Thoracic aorta (tissue), 2 donors: ENCODE results near the gene IGF2. TPM values are rescaled to one million over a fixed set of nuclear protein-coding genes. Genes with fewer than 3 reads are reported as not detected.

Experiments used
- ATAC-seq: fragments of 150-250 bp; one replicate; pipeline ENCODE4 v1.8.0; 2017; ENCODE audit warnings: low read depth; ENCODE audit not compliant: insufficient number of reproducible peaks, low FRiP score
- DNase-seq: peaks from one replicate; pipeline ENCODE4 v3.0.0-alpha.2; 2020; ENCODE audit warnings: low spot score
- H3K27ac ChIP-seq, 2 donors: fragments of 200-600 bp; sonication (generic); 1 replicate in 1 of 2; 2 replicates in 1 of 2; pipeline ENCODE4 v1.5.1; 2016; ENCODE audit warnings: mild to moderate bottlenecking in 2 of 2, moderate library complexity in 2 of 2
- H3K27me3 ChIP-seq: fragments of 200-600 bp; sonication (generic); replicated peaks from 2 replicates; pipeline ENCODE4 v1.6.0; 2016; ENCODE audit warnings: mild to moderate bottlenecking; ENCODE audit not compliant: insufficient read depth
- H3K36me3 ChIP-seq: fragments of 200-600 bp; sonication (generic); one replicate; pipeline ENCODE4 v1.5.1; 2016
- H3K4me1 ChIP-seq, 2 donors: fragments of 200-600 bp; sonication (generic); 1 replicate in 1 of 2; 2 replicates in 1 of 2; pipeline versions ENCODE4 v1.5.1 to v1.6.0; 2016; ENCODE audit warnings: low read depth in 2 of 2, mild to moderate bottlenecking in 1 of 2; ENCODE audit not compliant: control insufficient read depth in 1 of 2
- H3K4me3 ChIP-seq: fragments of 200-600 bp; sonication (generic); 2 replicates; pipeline ENCODE4 v1.5.1; 2016; ENCODE audit warnings: mild to moderate bottlenecking
- H3K9me3 ChIP-seq: fragments of 200-600 bp; sonication (generic); 2 replicates; pipeline ENCODE4 v1.5.1; 2016
- total RNA-seq, 2 donors: library from RNA; depleted of rRNA; stranded (reverse); fragments of >200 nt; gene quantifications; one replicate each; pipeline versions ENCODE4 v1.1.0 to v1.2.3, GENCODE V29; 2016
- TF ChIP-seq, protein P1 (sequence below): fragments of 200-600 bp; sonication (generic); IDR thresholded peaks from one replicate; pipeline ENCODE4 v1.5.1; 2019; ENCODE audit warnings: antibody characterized with exemption

Gene IGF2
- total RNA-seq, 2 donors from 2014 or later: 31.7 to 39.4 TPM

DNA sequence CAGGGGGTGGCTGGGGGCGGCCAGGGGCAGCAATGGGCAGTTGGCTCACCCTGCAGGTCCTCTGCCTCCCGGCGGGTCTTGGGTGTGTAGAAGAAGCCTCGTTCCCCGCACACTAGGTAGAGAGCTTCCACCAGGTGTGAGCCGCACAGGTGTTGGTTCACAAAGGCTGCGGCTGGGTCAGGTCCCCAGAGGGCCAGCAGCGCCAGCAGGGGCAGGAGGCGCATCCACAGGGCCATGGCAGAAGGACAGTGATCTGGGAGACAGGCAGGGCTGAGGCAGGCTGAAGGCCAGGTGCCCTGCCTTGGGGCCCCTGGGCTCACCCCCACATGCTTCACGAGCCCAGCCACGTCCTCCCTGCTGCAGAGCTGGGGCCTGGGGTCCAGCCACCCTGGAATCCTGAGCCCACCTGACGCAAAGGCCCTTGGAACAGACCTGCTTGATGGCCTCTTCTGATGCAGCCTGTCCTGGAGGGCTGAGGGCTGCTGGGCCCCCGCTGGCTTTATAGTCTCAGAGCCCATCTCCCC is 21.6 kb upstream of the IGF2 start, which contains the start of gene INS:
Gene INS, minus strand, starts transcription at position 474 of the 524 bp plus-strand sequence. Its CDS starts 238 bp downstream, at position 236.
- Histone ChIP-seq H3K4me3 (no peak within 1 kb of the TSS), H3K9me3 (no peaks in the 10 kb centered on the region), H3K27ac (no peak within 1 kb of the TSS), H3K36me3 (no peaks in the 10 kb centered on the region), H3K4me1 (no peaks in the 10 kb centered on the region), H3K27me3 (peaks cover 5% of the 10 kb centered on the region)
- TF ChIP-seq, protein P1, sequence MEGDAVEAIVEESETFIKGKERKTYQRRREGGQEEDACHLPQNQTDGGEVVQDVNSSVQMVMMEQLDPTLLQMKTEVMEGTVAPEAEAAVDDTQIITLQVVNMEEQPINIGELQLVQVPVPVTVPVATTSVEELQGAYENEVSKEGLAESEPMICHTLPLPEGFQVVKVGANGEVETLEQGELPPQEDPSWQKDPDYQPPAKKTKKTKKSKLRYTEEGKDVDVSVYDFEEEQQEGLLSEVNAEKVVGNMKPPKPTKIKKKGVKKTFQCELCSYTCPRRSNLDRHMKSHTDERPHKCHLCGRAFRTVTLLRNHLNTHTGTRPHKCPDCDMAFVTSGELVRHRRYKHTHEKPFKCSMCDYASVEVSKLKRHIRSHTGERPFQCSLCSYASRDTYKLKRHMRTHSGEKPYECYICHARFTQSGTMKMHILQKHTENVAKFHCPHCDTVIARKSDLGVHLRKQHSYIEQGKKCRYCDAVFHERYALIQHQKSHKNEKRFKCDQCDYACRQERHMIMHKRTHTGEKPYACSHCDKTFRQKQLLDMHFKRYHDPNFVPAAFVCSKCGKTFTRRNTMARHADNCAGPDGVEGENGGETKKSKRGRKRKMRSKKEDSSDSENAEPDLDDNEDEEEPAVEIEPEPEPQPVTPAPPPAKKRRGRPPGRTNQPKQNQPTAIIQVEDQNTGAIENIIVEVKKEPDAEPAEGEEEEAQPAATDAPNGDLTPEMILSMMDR: no peak
- no peak for DNase-seq
- no peak for ATAC-seq

DNA sequence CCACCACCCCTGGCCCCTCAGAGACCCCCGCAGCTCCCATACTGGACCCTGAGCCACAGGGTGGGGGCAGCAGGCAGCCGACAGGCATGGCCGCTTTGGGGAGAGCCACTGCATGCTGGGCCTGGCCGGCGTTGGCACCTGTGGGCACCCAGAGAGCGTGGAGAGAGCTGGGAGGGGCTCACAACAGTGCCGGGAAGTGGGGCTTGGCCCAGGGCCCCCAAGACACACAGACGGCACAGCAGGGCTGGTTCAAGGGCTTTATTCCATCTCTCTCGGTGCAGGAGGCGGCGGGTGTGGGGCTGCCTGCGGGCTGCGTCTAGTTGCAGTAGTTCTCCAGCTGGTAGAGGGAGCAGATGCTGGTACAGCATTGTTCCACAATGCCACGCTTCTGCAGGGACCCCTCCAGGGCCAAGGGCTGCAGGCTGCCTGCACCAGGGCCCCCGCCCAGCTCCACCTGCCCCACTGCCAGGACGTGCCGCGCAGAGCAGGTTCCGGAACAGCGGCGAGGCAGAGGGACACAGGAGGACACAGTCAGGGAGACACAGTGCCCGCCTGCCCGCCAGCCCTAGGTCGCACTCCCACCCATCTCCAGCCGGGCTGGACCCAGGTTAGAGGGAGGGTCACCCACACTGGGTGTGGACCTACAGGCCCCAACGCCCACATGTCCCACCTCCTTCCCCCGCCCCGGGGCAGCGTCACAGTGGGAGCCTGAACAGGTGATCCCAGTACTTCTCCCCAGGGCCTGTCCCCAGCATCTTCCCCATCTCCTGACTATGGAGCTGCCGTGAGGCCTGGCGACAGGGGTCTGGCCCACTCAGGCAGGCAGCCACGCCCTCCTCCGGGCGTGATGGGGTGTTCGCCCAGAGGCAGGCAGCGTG is 20.6 kb upstream of the IGF2 start:
- Histone ChIP-seq H3K27ac (no peak overlapping the region), H3K27me3 (no peaks in the 10 kb centered on the region), H3K36me3 (no peaks in the 10 kb centered on the region), H3K4me3 (no peak overlapping the region), H3K4me1 (no peaks in the 10 kb centered on the region), H3K9me3 (no peaks in the 10 kb centered on the region)
- TF ChIP-seq, protein P1: no peak
- DNase-seq: no peak
- ATAC-seq: no peak

DNA sequence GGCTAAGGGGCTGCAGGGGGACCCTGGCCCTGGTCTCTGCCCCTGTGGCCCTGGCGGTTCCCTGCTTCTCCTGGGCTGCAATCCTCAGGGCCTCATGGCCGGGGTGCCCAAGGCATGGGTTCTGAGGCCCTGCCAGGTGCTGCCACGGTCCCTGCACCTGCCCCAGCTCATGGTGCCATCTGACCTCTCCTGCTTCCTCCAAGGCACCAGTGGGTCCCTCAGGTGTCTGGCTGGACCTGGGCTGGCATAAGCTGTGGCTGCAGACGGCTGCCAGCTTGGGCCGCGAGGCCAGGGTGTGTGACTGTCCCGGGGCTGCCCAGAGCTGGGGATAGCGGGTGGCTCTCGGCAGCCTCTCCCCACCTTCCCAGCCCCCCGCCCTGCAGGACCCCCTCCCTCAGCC is 19.8 kb upstream of the IGF2 start:
- no peak for ATAC-seq
- Histone ChIP-seq H3K4me1 (no peaks in the 10 kb centered on the region), H3K27me3 (no peaks in the 10 kb centered on the region), H3K9me3 (no peaks in the 10 kb centered on the region), H3K36me3 (no peaks in the 10 kb centered on the region), H3K4me3 (no peak overlapping the region), H3K27ac (no peak overlapping the region)
- TF ChIP-seq, protein P1: no peak
- no peak for DNase-seq

DNA sequence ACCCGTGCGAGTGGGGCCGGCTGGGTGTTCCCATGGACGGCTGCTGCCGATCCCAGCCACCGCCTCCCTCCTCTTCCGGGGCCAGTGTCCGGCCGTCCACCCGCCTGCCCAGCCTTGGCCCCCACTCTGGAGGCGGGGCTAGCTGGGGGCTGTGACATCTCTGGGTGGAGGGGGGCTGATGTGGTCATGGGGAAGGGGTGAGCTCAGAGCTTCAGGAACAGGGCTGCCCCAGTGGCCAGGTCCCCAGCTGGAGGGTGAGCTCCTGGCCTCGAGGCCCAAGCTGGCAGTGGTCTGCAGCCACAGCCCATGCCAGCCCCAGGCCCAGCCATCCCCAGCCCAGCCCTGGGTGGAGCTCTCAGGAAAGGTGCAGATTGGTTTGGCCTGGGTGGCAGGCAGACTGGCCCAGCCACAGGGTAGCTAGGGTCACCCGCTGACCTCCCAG is 19.1 kb upstream of the IGF2 start:
- Histone ChIP-seq H3K27me3 (no peaks in the 10 kb centered on the region), H3K27ac (no peak overlapping the region), H3K4me1 (no peaks in the 10 kb centered on the region), H3K4me3 (no peak overlapping the region), H3K9me3 (no peaks in the 10 kb centered on the region), H3K36me3 (no peaks in the 10 kb centered on the region)
- DNase-seq: no peak
- no peak for ATAC-seq
- TF ChIP-seq, protein P1: no peak

DNA sequence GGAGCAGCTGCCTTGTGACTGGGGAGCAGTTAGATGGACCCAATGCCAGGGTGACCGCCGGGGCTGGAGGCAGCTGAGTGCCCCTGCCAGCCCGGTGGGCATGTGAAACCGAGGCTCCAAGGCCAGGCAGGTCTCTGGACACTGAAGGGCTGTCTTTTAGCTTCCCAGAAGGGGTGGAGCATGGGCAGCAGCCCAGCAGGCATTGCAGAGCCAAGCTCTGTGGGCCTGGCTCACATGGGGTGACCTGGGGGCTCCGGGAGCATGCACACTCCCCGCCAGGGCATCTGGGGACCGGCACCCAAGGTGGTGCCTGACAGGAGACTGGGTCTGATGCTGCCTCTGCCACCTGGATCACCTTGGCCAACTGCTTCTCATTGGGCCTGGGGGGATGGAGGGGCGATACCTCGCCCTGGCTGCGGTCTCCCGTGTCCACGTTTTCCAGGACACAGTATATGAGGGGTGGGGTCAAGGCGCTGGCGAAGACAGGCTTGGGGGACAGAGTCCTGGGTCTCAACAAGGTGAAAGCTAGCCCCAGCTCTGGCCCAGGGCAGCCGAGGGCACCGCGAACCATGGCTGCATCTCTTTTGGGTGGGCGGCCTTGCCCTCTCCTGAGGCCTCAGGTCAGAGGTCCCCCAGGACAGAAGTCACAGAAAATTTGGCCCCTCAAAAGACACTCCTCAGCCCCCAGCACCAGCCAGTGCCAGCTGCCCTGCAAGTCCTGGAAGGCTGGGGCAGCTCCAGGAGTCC is 18.3 kb upstream of the IGF2 start:
- Histone ChIP-seq H3K9me3 (no peaks in the 10 kb centered on the region), H3K27me3 (no peaks in the 10 kb centered on the region), H3K4me1 (no peaks in the 10 kb centered on the region), H3K36me3 (no peaks in the 10 kb centered on the region), H3K4me3 (no peak overlapping the region), H3K27ac (no peak overlapping the region)
- DNase-seq (no peak), ATAC-seq (no peak)
- TF ChIP-seq, protein P1: no peak
